Astrocyte (in vitro differentiated cells and primary cell): Measurements from ENCODE around the gene PLP2.

Source experiments
- EZH2 ChIP-seq: IDR thresholded peaks from 2 replicates; pipeline ENCODE4 v1.6.1; 2012; ENCODE audit warnings: mild to moderate bottlenecking, low read length, inconsistent platforms; ENCODE audit not compliant: insufficient read depth
- TF ChIP-seq, protein P1 (sequence below): IDR thresholded peaks from 2 replicates; pipeline ENCODE4 v1.5.1; 2011; ENCODE audit warnings: low read depth, mild to moderate bottlenecking, inconsistent platforms, low read length, moderate library complexity; ENCODE audit not compliant: insufficient read depth

DNA sequence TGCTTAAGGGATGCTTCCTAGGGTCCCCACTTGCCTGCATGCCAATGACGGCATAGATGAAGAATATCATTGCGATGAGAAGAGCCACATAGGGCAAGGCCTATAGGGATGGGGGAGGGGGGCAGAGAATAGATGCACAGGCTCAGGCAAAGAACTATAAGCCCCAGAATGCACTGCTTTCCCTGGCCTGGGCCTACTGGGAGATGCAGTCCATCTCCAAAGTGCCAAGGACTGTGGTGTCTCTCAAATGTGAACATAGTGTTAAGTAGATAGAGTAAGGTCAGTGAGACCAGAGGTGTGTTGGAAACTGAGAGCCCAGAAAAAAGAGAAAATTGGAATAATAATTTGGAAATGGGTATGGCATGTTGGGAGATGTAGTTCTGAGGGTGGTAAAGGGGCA, 40.5 kb downstream of the PLP2 start:
- TF ChIP-seq, protein P1, sequence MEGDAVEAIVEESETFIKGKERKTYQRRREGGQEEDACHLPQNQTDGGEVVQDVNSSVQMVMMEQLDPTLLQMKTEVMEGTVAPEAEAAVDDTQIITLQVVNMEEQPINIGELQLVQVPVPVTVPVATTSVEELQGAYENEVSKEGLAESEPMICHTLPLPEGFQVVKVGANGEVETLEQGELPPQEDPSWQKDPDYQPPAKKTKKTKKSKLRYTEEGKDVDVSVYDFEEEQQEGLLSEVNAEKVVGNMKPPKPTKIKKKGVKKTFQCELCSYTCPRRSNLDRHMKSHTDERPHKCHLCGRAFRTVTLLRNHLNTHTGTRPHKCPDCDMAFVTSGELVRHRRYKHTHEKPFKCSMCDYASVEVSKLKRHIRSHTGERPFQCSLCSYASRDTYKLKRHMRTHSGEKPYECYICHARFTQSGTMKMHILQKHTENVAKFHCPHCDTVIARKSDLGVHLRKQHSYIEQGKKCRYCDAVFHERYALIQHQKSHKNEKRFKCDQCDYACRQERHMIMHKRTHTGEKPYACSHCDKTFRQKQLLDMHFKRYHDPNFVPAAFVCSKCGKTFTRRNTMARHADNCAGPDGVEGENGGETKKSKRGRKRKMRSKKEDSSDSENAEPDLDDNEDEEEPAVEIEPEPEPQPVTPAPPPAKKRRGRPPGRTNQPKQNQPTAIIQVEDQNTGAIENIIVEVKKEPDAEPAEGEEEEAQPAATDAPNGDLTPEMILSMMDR = no peak
- TF ChIP-seq EZH2 = no peak
